Retinal pigment epithelial cell (primary cell): ENCODE data around the gene TUBGCP5.
"Not testable (repeated sequence)": the region's sequence is repeated elsewhere in the genome, so short reads cannot be mapped to it uniquely, and the experiment has no call there.

Experiments
- DNase-seq: peaks from one replicate; pipeline ENCODE4 v3.0.0-alpha.2; 2010; ENCODE audit warnings: low read depth
- H3K4me3 ChIP-seq: 2 replicates; pipeline ENCODE4 v1.5.1; 2011; ENCODE audit warnings: mild to moderate bottlenecking, low read length, control low read depth, moderate library complexity
- TF ChIP-seq, protein P1 (sequence below): conservative IDR thresholded peaks from 2 replicates; pipeline ENCODE4 v1.5.1; 2011; ENCODE audit warnings: low read depth, low read length, control low read depth, inconsistent platforms

The TUBGCP5 gene

DNA sequence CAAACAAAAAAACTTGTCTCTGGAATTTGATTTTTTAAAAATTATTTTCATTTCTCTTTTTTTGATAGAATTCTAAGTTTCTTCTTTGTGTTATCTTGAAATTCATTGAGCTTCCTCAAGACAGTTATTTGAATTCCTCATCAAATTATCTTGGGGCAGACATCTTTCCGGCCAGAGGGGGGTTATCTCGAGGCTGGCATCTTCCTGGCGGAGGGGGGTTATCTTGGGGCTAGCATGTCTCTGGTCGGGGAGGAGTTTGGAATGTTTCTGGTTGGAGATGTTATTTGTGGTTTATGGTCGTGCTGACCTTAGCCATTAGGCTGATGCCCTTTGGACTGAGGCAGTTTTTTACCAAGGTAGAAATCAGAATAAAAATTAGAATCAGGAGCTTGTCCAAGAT, 15.9 kb upstream of the TUBGCP5 start:
- no peak overlapping the region for H3K4me3 ChIP-seq
- no peak for DNase-seq
- TF ChIP-seq, protein P1, sequence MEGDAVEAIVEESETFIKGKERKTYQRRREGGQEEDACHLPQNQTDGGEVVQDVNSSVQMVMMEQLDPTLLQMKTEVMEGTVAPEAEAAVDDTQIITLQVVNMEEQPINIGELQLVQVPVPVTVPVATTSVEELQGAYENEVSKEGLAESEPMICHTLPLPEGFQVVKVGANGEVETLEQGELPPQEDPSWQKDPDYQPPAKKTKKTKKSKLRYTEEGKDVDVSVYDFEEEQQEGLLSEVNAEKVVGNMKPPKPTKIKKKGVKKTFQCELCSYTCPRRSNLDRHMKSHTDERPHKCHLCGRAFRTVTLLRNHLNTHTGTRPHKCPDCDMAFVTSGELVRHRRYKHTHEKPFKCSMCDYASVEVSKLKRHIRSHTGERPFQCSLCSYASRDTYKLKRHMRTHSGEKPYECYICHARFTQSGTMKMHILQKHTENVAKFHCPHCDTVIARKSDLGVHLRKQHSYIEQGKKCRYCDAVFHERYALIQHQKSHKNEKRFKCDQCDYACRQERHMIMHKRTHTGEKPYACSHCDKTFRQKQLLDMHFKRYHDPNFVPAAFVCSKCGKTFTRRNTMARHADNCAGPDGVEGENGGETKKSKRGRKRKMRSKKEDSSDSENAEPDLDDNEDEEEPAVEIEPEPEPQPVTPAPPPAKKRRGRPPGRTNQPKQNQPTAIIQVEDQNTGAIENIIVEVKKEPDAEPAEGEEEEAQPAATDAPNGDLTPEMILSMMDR = no peak

- TF ChIP-seq, protein P1 = no peak
- H3K4me3 ChIP-seq = no peak overlapping the region
- no peak for DNase-seq
Measured at GRCh38 chr15:23052522-23052921, 13.2 kb upstream of the TUBGCP5 start.

- TF ChIP-seq, protein P1 = no peak
- DNase-seq = no peak
- H3K4me3 ChIP-seq = no peak overlapping the region
Measured at GRCh38 chr15:23050708-23051107, 11.3 kb upstream of the TUBGCP5 start.

DNA sequence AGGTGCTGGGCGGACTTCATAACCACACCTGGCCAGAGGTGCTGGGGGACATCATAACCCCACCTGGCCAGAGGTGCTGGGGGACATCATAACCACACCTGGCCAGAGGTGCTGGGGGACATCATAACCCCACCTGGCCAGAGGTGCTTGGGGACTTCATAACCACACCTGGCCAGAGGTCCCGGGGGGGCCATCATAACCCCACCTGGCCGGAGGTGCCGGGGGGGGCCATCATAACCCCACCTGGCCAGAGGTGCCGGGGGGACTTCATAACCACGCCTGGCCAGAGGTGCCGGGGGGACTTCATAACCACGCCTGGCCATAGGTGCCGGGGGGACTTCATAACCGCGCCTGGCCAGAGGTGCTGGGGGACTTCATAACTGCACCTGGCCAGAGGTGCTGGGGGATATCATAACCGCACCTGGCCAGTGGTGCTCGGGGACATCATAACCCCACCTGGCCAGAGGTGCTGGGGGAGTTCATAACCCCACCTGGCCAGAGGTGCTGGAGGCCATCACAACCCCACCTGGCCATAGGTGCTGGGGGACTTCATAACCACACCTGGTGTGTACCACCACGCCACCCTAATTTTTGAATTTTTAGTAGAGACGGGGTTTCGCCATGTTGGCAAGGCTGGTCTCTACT, 10.7 kb upstream of the TUBGCP5 start:
- DNase-seq = no peak
- H3K4me3 ChIP-seq = no peak overlapping the region
- TF ChIP-seq, protein P1 = no peak

GRCh38 chr15:23048572-23049282, 9.4 kb upstream of the TUBGCP5 start:
- DNase-seq, H3K4me3 ChIP-seq: not testable (repeated sequence)

- not testable (repeated sequence) for H3K4me3 ChIP-seq, DNase-seq
Measured at GRCh38 chr15:23043987-23044386, 4.6 kb upstream of the TUBGCP5 start.

GRCh38 chr15:23043535-23043934, 4.2 kb upstream of the TUBGCP5 start:
- DNase-seq, H3K4me3 ChIP-seq: not testable (repeated sequence)

- not testable (repeated sequence) for DNase-seq, H3K4me3 ChIP-seq
Measured at GRCh38 chr15:23041736-23042135, 2.4 kb upstream of the TUBGCP5 start.

- H3K4me3 ChIP-seq = peak overlapping the region; percentile 64
- DNase-seq = peak; percentile 0
- TF ChIP-seq, protein P1 = no peak
Measured at GRCh38 chr15:23039917-23040281, 530 bp upstream of the TUBGCP5 start.
